ENCODE measurements around the gene NIPAL3.

GRCh38 chr1:24438423-24438901, 22.9 kb downstream of the NIPAL3 start:
- no peak for TF ChIP-seq GATA1 (IDR thresholded peaks at IDR 0.05; ENCODE audit: low read depth, low read length)
- no peak for TF ChIP-seq POLR2A (IDR thresholded peaks at IDR 0.05; ENCODE audit: low read length)
